Natural killer cell treated with Interleukin-12 subunit alpha and Interleukin-12 subunit beta and Interleukin-15 and Interleukin-18, amount 100 ng/mL, for 72 hours (primary cell): ENCODE data around the gene NTN5. TPM values are rescaled to one million over a fixed set of nuclear protein-coding genes. Genes with fewer than 3 reads are reported as not detected.
A peak's percentile ranks its signal among the peaks of the same experiment; 100 is the strongest.
"Not testable (repeated sequence)": the region's sequence is repeated elsewhere in the genome, so short reads cannot be mapped to it uniquely, and the experiment has no call there.

Experiments used
- ATAC-seq, 2 donors: fragments of 150-1000 bp; cut with Tn5 transposase in 1 of 2; sonication (Bioruptor Pico), chemical (Tn5 transposase) in 1 of 2; 2 replicates each; pipeline ENCODE4 v1.10.0; 2021
- DNase-seq: peaks from one replicate; pipeline ENCODE4 v3.0.0; 2022; ENCODE audit warnings: low spot score
- H3K27ac Mint-ChIP-seq, 2 donors: 1 replicate in 1 of 2; 2 replicates in 1 of 2; pipeline ENCODE4 v1.8.0; 2022; ENCODE audit warnings: mixed read lengths in 2 of 2, mild to moderate bottlenecking in 1 of 2, moderate library complexity in 1 of 2
- H3K27me3 Mint-ChIP-seq, 2 donors: 1 replicate in 1 of 2; 2 replicates in 1 of 2; pipeline ENCODE4 v1.8.0; 2022; ENCODE audit warnings: mixed read lengths in 2 of 2
- H3K36me3 Mint-ChIP-seq: one replicate; pipeline ENCODE4 v1.8.0; 2022; ENCODE audit warnings: mixed read lengths
- H3K4me1 Mint-ChIP-seq, 2 donors: 1 replicate in 1 of 2; 2 replicates in 1 of 2; pipeline ENCODE4 v1.8.0; 2022; ENCODE audit warnings: low read depth in 2 of 2, mixed read lengths in 2 of 2, mild to moderate bottlenecking in 1 of 2
- H3K4me3 Mint-ChIP-seq: one replicate; pipeline ENCODE4 v1.8.0; 2022; ENCODE audit warnings: mixed read lengths
- H3K9me3 Mint-ChIP-seq: 2 replicates; pipeline ENCODE4 v1.8.0; 2022; ENCODE audit warnings: mixed read lengths
- total RNA-seq, 2 donors: library from RNA; stranded (reverse); gene quantifications; one replicate each; pipeline ENCODE4 v1.2.3, GENCODE V29; 2022

NTN5 gene
- total RNA-seq, 2 donors from 2014 or later = 0.21 to 0.28 TPM

- Mint-ChIP-seq H3K27me3 (no peaks in the 10 kb centered on the region), H3K27ac (peak overlapping the region in 1 of 2 donors; percentile 36)
Measured at GRCh38 chr19:48669903-48670668, 2.7 kb downstream of the NTN5 start.

GRCh38 chr19:48668761-48669160 lies 4.1 kb downstream of the NTN5 start:
- DNase-seq (no peak), ATAC-seq (no peak)
- Mint-ChIP-seq H3K27ac (no peak overlapping the region), H3K4me1 (peaks cover 0 to 8% of the 10 kb centered on the region in 2 donors), H3K9me3 (no peaks in the 10 kb centered on the region), H3K27me3 (no peaks in the 10 kb centered on the region), H3K4me3 (peak overlapping the region; percentile 1), H3K36me3 (no peaks in the 10 kb centered on the region)

More at GRCh38 chr19:48669903-48670668, 2.7 kb downstream of the NTN5 start:
- H3K4me1 Mint-ChIP-seq = peaks cover 3 to 9% of the 10 kb centered on the region in 2 donors
- H3K4me3 Mint-ChIP-seq = peak overlapping the region; percentile 49
- no peaks in the 10 kb centered on the region for H3K36me3 Mint-ChIP-seq
- ATAC-seq = no peak
- DNase-seq = no peak
- no peaks in the 10 kb centered on the region for H3K9me3 Mint-ChIP-seq

GRCh38 chr19:48668332-48668731 lies 4.5 kb downstream of the NTN5 start:
- H3K27ac Mint-ChIP-seq = no peak overlapping the region
- no peaks in the 10 kb centered on the region for H3K36me3 Mint-ChIP-seq
- no peak for DNase-seq
- H3K4me3 Mint-ChIP-seq = no peak overlapping the region
- no peaks in the 10 kb centered on the region for H3K27me3 Mint-ChIP-seq
- no peak for ATAC-seq
- no peaks in the 10 kb centered on the region for H3K9me3 Mint-ChIP-seq
- peaks cover 0 to 8% of the 10 kb centered on the region in 2 donors for H3K4me1 Mint-ChIP-seq

GRCh38 chr19:48665786-48666185 lies 7.0 kb downstream of the NTN5 start:
- H3K4me3 Mint-ChIP-seq = no peak overlapping the region
- DNase-seq (no peak), ATAC-seq (no peak)
- H3K27ac Mint-ChIP-seq = no peak overlapping the region
- H3K4me1 Mint-ChIP-seq = peaks cover 6 to 13% of the 10 kb centered on the region in 2 donors
- no peaks in the 10 kb centered on the region for H3K36me3 Mint-ChIP-seq
- H3K9me3 Mint-ChIP-seq = no peaks in the 10 kb centered on the region
- no peaks in the 10 kb centered on the region for H3K27me3 Mint-ChIP-seq

- ATAC-seq (no peak), DNase-seq (no peak)
- no peaks in the 10 kb centered on the region for H3K36me3 Mint-ChIP-seq
- H3K9me3 Mint-ChIP-seq = no peaks in the 10 kb centered on the region
- H3K27ac Mint-ChIP-seq = no peak overlapping the region
- H3K4me3 Mint-ChIP-seq = no peak overlapping the region
- peaks cover 7 to 11% of the 10 kb centered on the region in 2 donors for H3K4me1 Mint-ChIP-seq
- H3K27me3 Mint-ChIP-seq = no peaks in the 10 kb centered on the region
Measured at GRCh38 chr19:48664476-48664875, 8.3 kb downstream of the NTN5 start.

- no peak for ATAC-seq
- H3K4me1 Mint-ChIP-seq = peaks cover 7 to 8% of the 10 kb centered on the region in 2 donors
- no peak overlapping the region for H3K27ac Mint-ChIP-seq
- no peak for DNase-seq
- H3K4me3 Mint-ChIP-seq = no peak overlapping the region
- H3K9me3 Mint-ChIP-seq = no peaks in the 10 kb centered on the region
- H3K36me3 Mint-ChIP-seq = no peaks in the 10 kb centered on the region
- no peaks in the 10 kb centered on the region for H3K27me3 Mint-ChIP-seq
Measured at GRCh38 chr19:48663667-48664066, 9.2 kb downstream of the NTN5 start.

GRCh38 chr19:48661711-48662090 lies 11.1 kb downstream of the NTN5 start:
- Mint-ChIP-seq H3K9me3 (no peaks in the 10 kb centered on the region), H3K4me1 (peaks cover 7% of the 10 kb centered on the region in 2 donors), H3K27ac (no peak overlapping the region), H3K4me3 (no peak overlapping the region), H3K27me3 (no peaks in the 10 kb centered on the region), H3K36me3 (no peaks in the 10 kb centered on the region)
- ATAC-seq (no peak), DNase-seq (no peak)

GRCh38 chr19:48660852-48661710 lies 11.7 kb downstream of the NTN5 start:
- peak overlapping the region; percentile 84 to 92 for H3K27ac Mint-ChIP-seq
- H3K4me3 Mint-ChIP-seq = peak overlapping the region; percentile 82
- no peaks in the 10 kb centered on the region for H3K36me3 Mint-ChIP-seq
- DNase-seq (peak; percentile 83), ATAC-seq (peak; percentile 93 to 95)
- H3K9me3 Mint-ChIP-seq = no peaks in the 10 kb centered on the region
- H3K27me3 Mint-ChIP-seq = no peaks in the 10 kb centered on the region
- peaks cover 7% of the 10 kb centered on the region in 2 donors for H3K4me1 Mint-ChIP-seq

GRCh38 chr19:48659768-48660167 lies 13.0 kb downstream of the NTN5 start:
- ATAC-seq (no peak), DNase-seq (no peak)
- Mint-ChIP-seq H3K36me3 (no peaks in the 10 kb centered on the region), H3K4me1 (peaks cover 7% of the 10 kb centered on the region in 2 donors), H3K27ac (no peak overlapping the region), H3K9me3 (no peaks in the 10 kb centered on the region), H3K27me3 (no peaks in the 10 kb centered on the region), H3K4me3 (no peak overlapping the region)

- ATAC-seq (no peak), DNase-seq (no peak)
- Mint-ChIP-seq H3K36me3 (no peaks in the 10 kb centered on the region), H3K27ac (no peak overlapping the region), H3K9me3 (no peaks in the 10 kb centered on the region), H3K27me3 (no peaks in the 10 kb centered on the region), H3K4me3 (no peak overlapping the region), H3K4me1 (peaks cover 7% of the 10 kb centered on the region in 2 donors)
Measured at GRCh38 chr19:48658483-48658882, 14.3 kb downstream of the NTN5 start.

- not testable (repeated sequence) for H3K9me3 Mint-ChIP-seq, H3K27ac Mint-ChIP-seq, ATAC-seq, H3K27me3 Mint-ChIP-seq, DNase-seq, H3K4me3 Mint-ChIP-seq, H3K4me1 Mint-ChIP-seq, H3K36me3 Mint-ChIP-seq
Measured at GRCh38 chr19:48657828-48658227, 15.0 kb downstream of the NTN5 start.

GRCh38 chr19:48656840-48657474 lies 15.9 kb downstream of the NTN5 start:
- H3K9me3 Mint-ChIP-seq = no peaks in the 10 kb centered on the region
- H3K4me1 Mint-ChIP-seq = peaks cover 9 to 12% of the 10 kb centered on the region in 2 donors
- H3K36me3 Mint-ChIP-seq = no peaks in the 10 kb centered on the region
- H3K4me3 Mint-ChIP-seq = no peak overlapping the region
- H3K27me3 Mint-ChIP-seq = no peaks in the 10 kb centered on the region
- no peak overlapping the region for H3K27ac Mint-ChIP-seq
- DNase-seq (no peak), ATAC-seq (no peak)

GRCh38 chr19:48654299-48655059 lies 18.3 kb downstream of the NTN5 start:
- Mint-ChIP-seq H3K9me3 (no peaks in the 10 kb centered on the region), H3K4me3 (no peak overlapping the region), H3K36me3 (no peaks in the 10 kb centered on the region), H3K4me1 (peaks cover 5% of the 10 kb centered on the region in 2 donors), H3K27ac (peak overlapping the region; percentile 14 to 52), H3K27me3 (no peaks in the 10 kb centered on the region)
- DNase-seq (no peak), ATAC-seq (no peak)
